ENCODE results near the gene B4GALNT3.
"Not testable (repeated sequence)": the region's sequence is repeated elsewhere in the genome, so short reads cannot be mapped to it uniquely, and the experiment has no call there.

B4GALNT3 gene

DNA sequence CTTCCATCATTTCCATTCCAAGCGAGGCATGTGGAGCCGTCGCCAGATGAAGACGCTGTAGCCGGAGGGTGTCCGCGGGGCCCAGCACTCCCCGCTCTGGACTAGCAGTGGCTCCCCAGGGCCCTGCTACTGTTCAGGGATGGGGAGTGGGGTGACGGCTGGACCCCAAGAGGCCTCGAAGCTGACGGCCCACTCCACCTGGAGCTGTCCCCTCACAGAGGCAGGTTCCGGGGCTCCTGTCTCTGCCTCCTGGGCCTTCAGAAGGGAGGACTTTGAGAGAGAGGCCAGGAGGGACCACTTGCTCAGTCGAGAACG, 101.6 kb downstream of the B4GALNT3 start:
- no peak for DNase-seq

DNA sequence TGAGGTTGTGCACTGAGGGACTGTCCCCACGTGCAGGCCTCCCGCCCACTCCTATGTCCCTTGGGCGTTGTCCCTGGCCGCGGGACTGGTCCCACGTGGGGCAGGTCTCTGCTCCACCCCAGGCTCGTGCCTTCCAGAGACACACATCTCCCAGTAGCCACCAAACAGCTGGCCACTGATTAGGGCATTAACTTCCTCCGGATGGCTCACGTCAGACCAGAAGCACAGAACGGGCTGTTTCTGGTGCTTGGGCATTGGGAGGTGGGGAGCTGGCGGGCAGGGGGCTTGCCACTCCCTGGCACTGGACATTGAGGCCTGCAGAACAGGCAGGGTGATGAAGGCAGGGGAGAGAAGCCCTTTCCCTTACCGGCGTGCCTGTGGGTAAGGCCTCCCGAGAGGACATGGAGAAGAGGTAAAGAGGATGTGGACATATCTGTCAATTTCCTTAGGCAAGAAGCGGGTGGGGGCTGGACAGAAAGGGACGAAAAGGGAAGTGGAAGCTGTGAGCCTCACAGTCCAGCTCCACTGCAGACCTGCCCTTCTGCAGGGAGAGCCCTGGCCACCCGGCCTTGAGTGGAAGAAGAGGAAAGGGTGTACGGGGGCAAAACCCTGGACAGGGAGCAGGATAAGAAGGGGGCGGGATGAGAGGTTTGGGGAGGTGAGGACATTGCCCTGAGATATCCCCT, 102.3 kb downstream of the B4GALNT3 start:
- no peak for DNase-seq

GRCh38 chr12:562634-563033, 102.9 kb downstream of the B4GALNT3 start:
- DNase-seq, result no peak

- peak; percentile 78 for DNase-seq
Measured at GRCh38 chr12:563250-563781, 103.6 kb downstream of the B4GALNT3 start.

GRCh38 chr12:563787-564298, 104.1 kb downstream of the B4GALNT3 start:
- no peak for DNase-seq

DNA sequence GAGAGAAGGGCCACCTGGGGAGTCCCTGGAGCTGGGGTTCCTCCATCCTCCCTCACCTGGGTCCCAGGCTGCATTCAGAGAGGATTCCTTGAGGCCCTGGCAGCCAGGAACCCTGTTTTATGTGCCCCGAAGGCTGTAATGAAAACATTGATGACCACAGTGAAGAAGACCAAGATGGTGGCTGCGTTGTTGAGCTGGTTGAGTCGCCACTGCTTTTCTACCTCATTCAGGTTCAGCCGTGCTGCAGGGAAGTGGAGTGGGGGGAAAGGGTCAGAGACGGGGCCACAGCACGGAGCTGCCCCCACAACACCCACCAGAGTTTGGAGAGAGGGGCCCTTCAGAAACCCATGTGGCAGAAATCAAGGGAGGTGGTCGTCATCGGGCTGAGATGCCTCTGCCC, 105.4 kb downstream of the B4GALNT3 start:
- DNase-seq, result no peak

- DNase-seq, result no peak
Measured at GRCh38 chr12:565589-566105, 105.9 kb downstream of the B4GALNT3 start.

GRCh38 chr12:568486-568885, 108.7 kb downstream of the B4GALNT3 start:
- no peak for DNase-seq

DNA sequence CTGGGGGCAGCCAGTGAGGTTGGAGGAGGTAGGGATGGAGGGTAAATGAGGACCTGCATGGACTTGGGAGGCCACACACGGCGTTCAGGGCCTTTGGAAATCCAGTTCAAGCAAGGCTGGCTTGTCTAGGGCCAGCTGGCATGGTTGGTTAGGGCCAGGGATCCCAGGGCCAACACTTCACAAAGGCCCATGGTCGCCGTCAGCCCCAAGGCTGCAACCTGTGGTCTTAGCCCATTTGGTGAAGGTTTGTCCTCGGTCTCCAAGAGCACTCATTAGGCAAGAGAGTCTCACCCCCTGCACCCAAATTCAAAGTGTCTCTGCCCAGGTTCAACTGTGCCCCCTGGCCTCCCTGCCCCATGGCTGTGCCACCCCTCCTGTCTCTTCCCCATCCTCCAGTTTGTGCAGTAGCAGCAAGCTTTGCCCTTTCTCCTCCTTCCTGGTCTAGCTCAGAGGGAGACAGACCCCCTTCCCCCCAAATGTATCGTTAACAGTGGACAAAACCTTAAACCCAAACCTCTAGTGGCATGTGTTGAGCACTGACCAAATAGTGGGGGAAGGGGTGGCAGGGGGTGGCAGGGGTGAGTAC, 109.4 kb downstream of the B4GALNT3 start:
- no peak for DNase-seq

DNA sequence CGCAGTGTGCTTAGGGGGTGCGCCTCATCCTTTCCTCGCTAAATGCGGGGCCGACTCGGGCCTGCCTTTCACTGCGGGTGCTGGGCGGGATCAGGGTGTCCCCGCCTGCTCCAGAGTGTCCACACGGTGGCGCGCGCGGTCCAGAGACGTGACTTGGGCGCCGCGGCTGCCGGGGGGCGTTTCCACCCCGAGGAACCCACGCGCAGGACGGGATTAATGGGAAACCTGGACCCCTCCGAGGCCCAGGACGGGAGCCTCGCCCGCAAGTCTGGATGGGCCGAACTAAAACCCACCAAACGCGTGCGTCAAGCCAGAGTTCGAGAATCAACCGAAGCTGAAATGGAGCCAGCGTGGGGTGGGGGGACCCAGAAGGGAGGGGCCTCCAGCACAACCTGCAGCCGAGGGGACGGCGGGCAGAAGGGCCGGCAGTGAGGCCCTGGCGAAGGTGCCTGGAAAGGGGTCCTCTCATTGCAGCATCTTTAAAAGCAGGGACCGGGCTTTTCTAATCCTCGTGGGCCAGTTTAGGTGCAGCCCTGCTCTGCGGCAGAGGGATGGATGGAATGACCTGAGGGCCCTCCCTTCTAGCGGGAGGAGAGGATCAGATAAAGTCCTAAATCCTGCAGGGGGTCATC, 110.2 kb downstream of the B4GALNT3 start:
- peak; percentile 94 for DNase-seq

DNA sequence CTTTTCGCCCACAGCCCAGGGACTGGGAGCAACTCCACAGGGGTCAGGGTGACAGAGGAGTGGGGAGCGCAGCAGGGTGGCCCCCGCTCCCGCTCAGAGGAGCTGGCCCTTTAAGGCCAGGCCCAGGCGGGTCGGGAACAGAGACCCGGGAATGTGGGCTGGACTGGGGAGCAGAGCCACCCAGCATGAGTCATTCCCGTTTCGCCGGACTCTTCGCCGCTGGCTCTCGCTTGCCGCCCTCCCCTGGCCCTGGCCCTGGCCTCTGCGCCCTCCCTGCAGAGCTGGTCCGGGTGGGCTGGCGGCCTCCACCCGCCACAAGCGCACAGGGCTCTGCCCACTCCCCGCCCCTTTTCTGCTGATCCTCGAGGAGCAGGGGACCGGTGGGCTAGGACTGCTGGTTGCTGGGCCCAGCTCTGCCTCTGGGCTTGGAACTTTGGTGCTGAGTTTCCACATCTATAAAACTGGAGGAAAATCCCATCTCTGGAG, 110.7 kb downstream of the B4GALNT3 start:
- DNase-seq, result peak; percentile 59

GRCh38 chr12:570921-571794, 111.4 kb downstream of the B4GALNT3 start:
- DNase-seq, result peak; percentile 48

- DNase-seq, result peak; percentile 59
Measured at GRCh38 chr12:571795-572531, 112.2 kb downstream of the B4GALNT3 start.

DNA sequence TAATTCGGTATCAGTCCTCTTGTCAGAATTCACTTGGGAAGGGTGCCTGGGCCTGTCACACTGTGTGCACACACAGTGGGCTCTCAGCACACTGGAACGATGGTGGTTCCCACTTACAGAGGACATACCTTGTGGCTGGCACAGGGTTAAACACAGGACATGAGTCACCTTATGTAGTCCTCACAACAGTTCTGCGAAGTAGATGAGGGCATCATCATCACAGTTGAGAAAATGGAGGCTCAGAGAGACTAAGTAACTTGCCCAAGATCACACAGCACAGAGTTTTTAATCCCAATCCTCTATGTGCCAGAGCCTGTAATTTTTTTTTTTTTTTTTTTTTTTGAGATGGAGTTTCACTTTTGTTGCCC, 112.8 kb downstream of the B4GALNT3 start:
- DNase-seq, result peak; percentile 55

DNA sequence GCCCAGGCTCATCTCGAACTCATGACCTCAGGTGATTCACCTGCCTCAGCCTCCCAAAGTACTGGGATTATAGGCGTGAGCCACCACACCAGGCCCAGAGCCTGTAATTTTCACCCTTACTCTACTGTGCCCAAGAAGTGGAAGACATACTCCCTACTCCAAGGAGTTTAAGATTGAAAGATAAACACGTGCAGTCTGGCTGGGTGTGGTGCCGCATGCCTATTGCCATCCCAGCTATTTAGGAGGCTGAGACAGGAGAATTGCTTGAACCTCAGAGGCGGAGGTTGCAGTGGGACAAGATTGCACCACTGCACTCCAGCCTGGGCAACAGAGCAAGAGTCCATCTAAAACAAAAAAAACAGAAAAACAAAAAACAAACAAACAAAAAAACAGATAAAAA, 113.5 kb downstream of the B4GALNT3 start:
- DNase-seq, result no peak

GRCh38 chr12:574475-575128, 114.9 kb downstream of the B4GALNT3 start:
- DNase-seq, result peak; percentile 61

- DNase-seq, result no peak
Measured at GRCh38 chr12:575129-575502, 115.4 kb downstream of the B4GALNT3 start.

DNA sequence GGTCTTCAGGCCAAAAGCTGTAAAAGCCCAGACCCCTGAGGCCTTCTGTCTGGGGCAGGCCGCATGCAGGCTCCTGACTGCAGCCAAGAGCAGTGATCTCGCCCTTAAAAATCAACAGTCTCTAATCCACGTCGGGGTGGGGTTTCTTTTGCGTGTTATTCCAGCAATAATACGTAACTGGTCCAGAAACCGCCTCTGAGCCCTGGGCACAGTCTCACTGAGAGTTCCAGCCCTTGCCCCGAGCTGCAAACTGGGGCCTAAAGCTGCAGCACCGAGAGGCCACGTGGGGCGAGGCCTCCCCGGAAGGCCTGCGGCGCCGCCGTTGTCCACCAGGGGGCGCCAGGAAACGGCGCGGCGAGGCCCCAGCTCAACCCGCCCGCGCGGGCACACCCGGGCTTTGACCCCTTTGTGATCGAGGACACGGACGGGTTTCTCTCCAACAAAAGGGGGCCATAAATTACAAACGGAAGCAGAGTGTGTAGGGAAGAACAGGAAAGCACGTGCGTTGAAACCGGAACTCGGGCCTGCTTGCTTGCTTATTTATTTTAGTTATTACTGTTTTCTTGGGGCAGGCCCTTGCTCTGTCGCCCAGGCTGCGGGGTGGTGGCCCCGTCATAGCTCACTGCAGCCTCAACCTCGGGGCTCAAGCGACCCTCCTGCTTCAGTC, 116.3 kb downstream of the B4GALNT3 start:
- peak; percentile 94 for DNase-seq

DNA sequence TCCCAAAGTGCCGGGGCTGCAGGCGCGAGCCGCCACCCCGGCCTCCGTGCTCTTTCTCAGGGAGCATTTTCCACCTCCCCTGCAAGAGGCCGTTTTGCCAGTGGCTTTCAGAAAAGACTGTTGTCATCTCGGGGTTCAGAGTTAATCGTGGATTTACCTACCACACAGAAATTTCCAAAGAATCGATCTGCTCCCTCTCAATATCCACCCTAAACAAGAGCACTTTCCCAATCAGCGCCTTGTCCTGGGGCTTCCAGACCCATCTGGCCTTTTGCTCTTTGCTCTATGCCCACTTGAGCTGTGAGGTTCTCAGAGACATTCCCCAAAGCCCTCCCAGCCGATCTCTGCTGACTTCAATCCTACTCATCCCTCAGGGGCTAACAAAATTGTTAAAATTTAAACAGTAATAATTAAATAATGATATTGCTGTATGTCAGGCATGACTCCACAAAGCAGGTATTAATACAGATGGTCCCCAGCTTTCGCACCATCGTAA, 116.9 kb downstream of the B4GALNT3 start:
- no peak for DNase-seq

- DNase-seq, result not testable (repeated sequence)
Measured at GRCh38 chr12:577994-578747, 118.4 kb downstream of the B4GALNT3 start.
